ENCODE data around the gene PDCD5. TPM values are rescaled to one million over a fixed set of nuclear protein-coding genes. Genes with fewer than 3 reads are reported as not detected.

The PDCD5 gene
- polyA plus RNA-seq, 3 donors = 41.4 to 84.5 (median 79.9) TPM

- Mint-ChIP-seq H3K27me3 (ENCODE audit: low read depth in 3 of 3) (no peaks in the 10 kb centered on the region), H3K4me1 (no peaks in the 10 kb centered on the region), H3K27ac (no peak overlapping the region), H3K9me3 (peaks cover 0 to 3% (median 0%) of the 10 kb centered on the region in 7 donors), H3K36me3 (peaks cover 60 to 83% of the 10 kb centered on the region in 2 donors), H3K4me3 (no peak overlapping the region)
- H3K4me2 ChIP-seq (replicated peaks; ENCODE audit: extremely low read depth, low read length, poor library complexity, severe bottlenecking) = no peak overlapping the region
- H3K79me2 ChIP-seq (ENCODE audit: insufficient read depth, low read length) = no peaks in the 10 kb centered on the region
- H3K36me3 ChIP-seq (replicated peaks in 1 of 2; ENCODE audit: control insufficient read depth in 1 of 2, insufficient read depth in 2 of 2, low read length in 2 of 2) = peaks cover 58 to 74% of the 10 kb centered on the region in 2 donors
- TF ChIP-seq, protein P1, sequence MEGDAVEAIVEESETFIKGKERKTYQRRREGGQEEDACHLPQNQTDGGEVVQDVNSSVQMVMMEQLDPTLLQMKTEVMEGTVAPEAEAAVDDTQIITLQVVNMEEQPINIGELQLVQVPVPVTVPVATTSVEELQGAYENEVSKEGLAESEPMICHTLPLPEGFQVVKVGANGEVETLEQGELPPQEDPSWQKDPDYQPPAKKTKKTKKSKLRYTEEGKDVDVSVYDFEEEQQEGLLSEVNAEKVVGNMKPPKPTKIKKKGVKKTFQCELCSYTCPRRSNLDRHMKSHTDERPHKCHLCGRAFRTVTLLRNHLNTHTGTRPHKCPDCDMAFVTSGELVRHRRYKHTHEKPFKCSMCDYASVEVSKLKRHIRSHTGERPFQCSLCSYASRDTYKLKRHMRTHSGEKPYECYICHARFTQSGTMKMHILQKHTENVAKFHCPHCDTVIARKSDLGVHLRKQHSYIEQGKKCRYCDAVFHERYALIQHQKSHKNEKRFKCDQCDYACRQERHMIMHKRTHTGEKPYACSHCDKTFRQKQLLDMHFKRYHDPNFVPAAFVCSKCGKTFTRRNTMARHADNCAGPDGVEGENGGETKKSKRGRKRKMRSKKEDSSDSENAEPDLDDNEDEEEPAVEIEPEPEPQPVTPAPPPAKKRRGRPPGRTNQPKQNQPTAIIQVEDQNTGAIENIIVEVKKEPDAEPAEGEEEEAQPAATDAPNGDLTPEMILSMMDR (IDR thresholded peaks at IDR 0.05) = no peak
- no peak overlapping the region for H3K27ac ChIP-seq (ENCODE audit: low read depth in 1 of 2, low read length in 2 of 2)
- intact Hi-C loops (cut with micrococcal nuclease) = no loop called here
- H3K9ac ChIP-seq (ENCODE audit: insufficient read depth, low read length, poor library complexity, severe bottlenecking) = no peak overlapping the region
- no peaks in the 10 kb centered on the region for H3K9me3 ChIP-seq (replicated peaks in 1 of 2; ENCODE audit: control insufficient read depth in 1 of 2, insufficient read depth in 1 of 2, low read length in 2 of 2)
- H2AFZ ChIP-seq (ENCODE audit: insufficient read depth, low read depth, low read length, poor library complexity, severe bottlenecking) = no peak overlapping the region
- WGBS (ENCODE audit: insufficient coverage) = 94% methylated on average over 9 of the region's 14 CpGs
- H4K20me1 ChIP-seq (ENCODE audit: insufficient read depth, low read length) = no peaks in the 10 kb centered on the region
- no peaks in the 10 kb centered on the region for H3K27me3 ChIP-seq (ENCODE audit: control insufficient read depth in 2 of 2, insufficient read depth in 2 of 2, low read length in 2 of 2)
- H3K4me1 ChIP-seq (ENCODE audit: control insufficient read depth in 1 of 2, insufficient read depth in 2 of 2, low read length in 2 of 2) = no peaks in the 10 kb centered on the region
- no peak for DNase-seq
- no peak overlapping the region for H3K4me3 ChIP-seq (replicated peaks in 1 of 3; ENCODE audit: low read depth in 2 of 3, low read length in 3 of 3)
Observed at GRCh38 chr19:32630338-32630737, 49.3 kb downstream of the PDCD5 start.

GRCh38 chr19:32631381-32631780, 50.4 kb downstream of the PDCD5 start:
- Histone ChIP-seq H3K4me3 (replicated peaks in 1 of 3; ENCODE audit: low read depth in 2 of 3, low read length in 3 of 3) (no peak overlapping the region), H2AFZ (ENCODE audit: insufficient read depth, low read depth, low read length, poor library complexity, severe bottlenecking) (no peak overlapping the region), H3K27ac (ENCODE audit: low read depth in 1 of 2, low read length in 2 of 2) (no peak overlapping the region), H3K4me2 (replicated peaks; ENCODE audit: extremely low read depth, low read length, poor library complexity, severe bottlenecking) (no peak overlapping the region), H3K9me3 (replicated peaks in 1 of 2; ENCODE audit: control insufficient read depth in 1 of 2, insufficient read depth in 1 of 2, low read length in 2 of 2) (no peaks in the 10 kb centered on the region), H3K27me3 (ENCODE audit: control insufficient read depth in 2 of 2, insufficient read depth in 2 of 2, low read length in 2 of 2) (no peaks in the 10 kb centered on the region), H3K36me3 (replicated peaks in 1 of 2; ENCODE audit: control insufficient read depth in 1 of 2, insufficient read depth in 2 of 2, low read length in 2 of 2) (peaks cover 58 to 74% of the 10 kb centered on the region in 2 donors), H3K9ac (ENCODE audit: insufficient read depth, low read length, poor library complexity, severe bottlenecking) (no peak overlapping the region), H4K20me1 (ENCODE audit: insufficient read depth, low read length) (no peaks in the 10 kb centered on the region), H3K79me2 (ENCODE audit: insufficient read depth, low read length) (no peaks in the 10 kb centered on the region), H3K4me1 (ENCODE audit: control insufficient read depth in 1 of 2, insufficient read depth in 2 of 2, low read length in 2 of 2) (no peaks in the 10 kb centered on the region)
- H3K27ac Mint-ChIP-seq = peak overlapping the region in 1 of 7 donors; percentile 46
- intact Hi-C loops (cut with micrococcal nuclease) = no loop called here
- H3K4me3 Mint-ChIP-seq = no peak overlapping the region
- H3K27me3 Mint-ChIP-seq (ENCODE audit: low read depth in 3 of 3) = no peaks in the 10 kb centered on the region
- 98% methylated on average over 8 of the region's 15 CpGs for WGBS (ENCODE audit: insufficient coverage)
- TF ChIP-seq, protein P1 (IDR thresholded peaks at IDR 0.05) = no peak
- peaks cover 63 to 84% of the 10 kb centered on the region in 2 donors for H3K36me3 Mint-ChIP-seq
- peaks cover 0 to under 1% (median 0%) of the 10 kb centered on the region in 7 donors for H3K9me3 Mint-ChIP-seq
- H3K4me1 Mint-ChIP-seq = no peaks in the 10 kb centered on the region
- no peak for DNase-seq

Small RNAs within 50 kb of the gene (small RNA-seq; reads per million reads assigned to genes)
- gene SNORA68B (ENCODE audit: insufficient read length, low read depth) = not detected

Other genes starting within 250 kb of the PDCD5 start
- under 1 TPM; 0.08 to 0.39 (median 0.10) TPM for gene ZNF507, start 235.6 kb upstream of the PDCD5 start, polyA plus RNA-seq
- 10 to 100 TPM in 1 of 3 donors, 1 to 10 TPM in 2; 6.5 to 13.8 (median 7.7) TPM for gene DPY19L3, start 175.4 kb upstream of the PDCD5 start, polyA plus RNA-seq
- gene ANKRD27, start 94.0 kb downstream of the PDCD5 start, polyA plus RNA-seq = 10 to 100 TPM in 2 of 3 donors, 1 to 10 TPM in 1; 8.7 to 17.5 (median 14.5) TPM
- gene RGS9BP, start 94.7 kb downstream of the PDCD5 start, polyA plus RNA-seq = under 1 TPM in 1 of 3 donors, not detected in 2; 0.03 TPM
- gene NUDT19, start 110.6 kb downstream of the PDCD5 start, polyA plus RNA-seq = 1 to 10 TPM; 3.8 to 5.6 (median 4.6) TPM
- gene TDRD12, start 138.6 kb downstream of the PDCD5 start, polyA plus RNA-seq = under 1 TPM in 1 of 3 donors, not detected in 2; 0.05 TPM

All from CD14-positive monocyte (primary cell).